ENCODE data around the gene FAM13A.

- TF ChIP-seq, protein P1, sequence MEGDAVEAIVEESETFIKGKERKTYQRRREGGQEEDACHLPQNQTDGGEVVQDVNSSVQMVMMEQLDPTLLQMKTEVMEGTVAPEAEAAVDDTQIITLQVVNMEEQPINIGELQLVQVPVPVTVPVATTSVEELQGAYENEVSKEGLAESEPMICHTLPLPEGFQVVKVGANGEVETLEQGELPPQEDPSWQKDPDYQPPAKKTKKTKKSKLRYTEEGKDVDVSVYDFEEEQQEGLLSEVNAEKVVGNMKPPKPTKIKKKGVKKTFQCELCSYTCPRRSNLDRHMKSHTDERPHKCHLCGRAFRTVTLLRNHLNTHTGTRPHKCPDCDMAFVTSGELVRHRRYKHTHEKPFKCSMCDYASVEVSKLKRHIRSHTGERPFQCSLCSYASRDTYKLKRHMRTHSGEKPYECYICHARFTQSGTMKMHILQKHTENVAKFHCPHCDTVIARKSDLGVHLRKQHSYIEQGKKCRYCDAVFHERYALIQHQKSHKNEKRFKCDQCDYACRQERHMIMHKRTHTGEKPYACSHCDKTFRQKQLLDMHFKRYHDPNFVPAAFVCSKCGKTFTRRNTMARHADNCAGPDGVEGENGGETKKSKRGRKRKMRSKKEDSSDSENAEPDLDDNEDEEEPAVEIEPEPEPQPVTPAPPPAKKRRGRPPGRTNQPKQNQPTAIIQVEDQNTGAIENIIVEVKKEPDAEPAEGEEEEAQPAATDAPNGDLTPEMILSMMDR (IDR thresholded peaks at IDR 0.05) = no peak
- no peak for TF ChIP-seq POLR2A (IDR thresholded peaks at IDR 0.05)
Observed at GRCh38 chr4:88792821-88793220, 264.2 kb downstream of the FAM13A start.

All from vagina (tissue), 2 donors.